Epithelial cell of esophagus (primary cell): ENCODE data around the gene RPS29.
"Not testable (repeated sequence)": the region's sequence is repeated elsewhere in the genome, so short reads cannot be mapped to it uniquely, and the experiment has no call there.

ENCODE experiments used
- DNase-seq: peaks from one replicate; pipeline ENCODE4 v3.0.0; 2010; ENCODE audit warnings: low read depth
- H3K4me3 ChIP-seq: 2 replicates; pipeline ENCODE4 v1.5.1; 2011; ENCODE audit warnings: mild to moderate bottlenecking, low read length, control low read depth
- TF ChIP-seq, protein P1 (sequence below): IDR thresholded peaks from 2 replicates; pipeline ENCODE4 v1.5.1; 2011; ENCODE audit warnings: low read depth, mild to moderate bottlenecking, low read length, control low read depth, inconsistent platforms; ENCODE audit not compliant: insufficient read depth; ENCODE audit errors: missing control alignments

RPS29 gene

DNA sequence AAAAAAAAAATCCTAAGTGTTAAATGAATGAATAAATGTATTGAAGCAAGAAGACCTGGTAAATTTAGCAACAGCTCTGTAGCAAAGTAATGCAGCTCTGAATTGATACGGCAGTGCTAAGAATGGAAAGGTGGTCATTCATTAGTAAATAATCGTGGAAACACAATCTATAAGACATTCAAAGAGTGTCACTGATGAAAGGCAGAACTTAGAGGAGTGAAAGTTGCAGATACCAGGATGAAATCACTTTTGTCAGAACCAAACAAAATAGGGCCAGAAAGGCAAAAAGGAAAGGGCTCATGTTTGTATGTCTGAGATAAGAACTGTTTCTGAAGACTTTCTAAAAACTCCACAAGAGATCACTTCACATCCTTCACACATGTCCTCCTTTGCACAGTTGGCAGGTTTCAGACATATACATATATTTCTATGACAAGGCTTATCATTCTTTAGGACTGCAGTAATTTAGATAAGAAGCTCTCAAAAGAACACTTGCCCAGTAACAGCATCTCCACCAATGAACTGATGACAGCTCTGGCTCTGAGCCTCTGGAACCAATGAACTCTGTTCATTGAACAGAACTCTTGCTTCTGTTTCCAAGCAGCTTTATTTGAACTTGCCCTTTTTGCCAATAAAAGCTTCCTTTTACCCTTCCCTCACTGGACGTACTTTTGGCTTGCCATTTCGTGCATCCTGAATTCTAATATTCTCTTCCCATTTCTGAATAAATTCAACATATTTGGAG, 8.3 kb upstream of the RPS29 start:
- TF ChIP-seq, protein P1, sequence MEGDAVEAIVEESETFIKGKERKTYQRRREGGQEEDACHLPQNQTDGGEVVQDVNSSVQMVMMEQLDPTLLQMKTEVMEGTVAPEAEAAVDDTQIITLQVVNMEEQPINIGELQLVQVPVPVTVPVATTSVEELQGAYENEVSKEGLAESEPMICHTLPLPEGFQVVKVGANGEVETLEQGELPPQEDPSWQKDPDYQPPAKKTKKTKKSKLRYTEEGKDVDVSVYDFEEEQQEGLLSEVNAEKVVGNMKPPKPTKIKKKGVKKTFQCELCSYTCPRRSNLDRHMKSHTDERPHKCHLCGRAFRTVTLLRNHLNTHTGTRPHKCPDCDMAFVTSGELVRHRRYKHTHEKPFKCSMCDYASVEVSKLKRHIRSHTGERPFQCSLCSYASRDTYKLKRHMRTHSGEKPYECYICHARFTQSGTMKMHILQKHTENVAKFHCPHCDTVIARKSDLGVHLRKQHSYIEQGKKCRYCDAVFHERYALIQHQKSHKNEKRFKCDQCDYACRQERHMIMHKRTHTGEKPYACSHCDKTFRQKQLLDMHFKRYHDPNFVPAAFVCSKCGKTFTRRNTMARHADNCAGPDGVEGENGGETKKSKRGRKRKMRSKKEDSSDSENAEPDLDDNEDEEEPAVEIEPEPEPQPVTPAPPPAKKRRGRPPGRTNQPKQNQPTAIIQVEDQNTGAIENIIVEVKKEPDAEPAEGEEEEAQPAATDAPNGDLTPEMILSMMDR: no peak
- H3K4me3 ChIP-seq: no peak overlapping the region
- DNase-seq: peak; percentile 41

GRCh38 chr14:49593016-49593415, 6.8 kb upstream of the RPS29 start:
- peak; percentile 37 for DNase-seq
- TF ChIP-seq, protein P1: no peak
- H3K4me3 ChIP-seq: no peak overlapping the region

GRCh38 chr14:49589387-49589786, 3.2 kb upstream of the RPS29 start:
- TF ChIP-seq, protein P1: no peak
- no peak overlapping the region for H3K4me3 ChIP-seq
- no peak for DNase-seq

- peak; percentile 73 for DNase-seq
- TF ChIP-seq, protein P1: peak; percentile 69
- peak overlapping the region; percentile 62 for H3K4me3 ChIP-seq
Observed at GRCh38 chr14:49586673-49587460, 687 bp upstream of the RPS29 start.

DNA sequence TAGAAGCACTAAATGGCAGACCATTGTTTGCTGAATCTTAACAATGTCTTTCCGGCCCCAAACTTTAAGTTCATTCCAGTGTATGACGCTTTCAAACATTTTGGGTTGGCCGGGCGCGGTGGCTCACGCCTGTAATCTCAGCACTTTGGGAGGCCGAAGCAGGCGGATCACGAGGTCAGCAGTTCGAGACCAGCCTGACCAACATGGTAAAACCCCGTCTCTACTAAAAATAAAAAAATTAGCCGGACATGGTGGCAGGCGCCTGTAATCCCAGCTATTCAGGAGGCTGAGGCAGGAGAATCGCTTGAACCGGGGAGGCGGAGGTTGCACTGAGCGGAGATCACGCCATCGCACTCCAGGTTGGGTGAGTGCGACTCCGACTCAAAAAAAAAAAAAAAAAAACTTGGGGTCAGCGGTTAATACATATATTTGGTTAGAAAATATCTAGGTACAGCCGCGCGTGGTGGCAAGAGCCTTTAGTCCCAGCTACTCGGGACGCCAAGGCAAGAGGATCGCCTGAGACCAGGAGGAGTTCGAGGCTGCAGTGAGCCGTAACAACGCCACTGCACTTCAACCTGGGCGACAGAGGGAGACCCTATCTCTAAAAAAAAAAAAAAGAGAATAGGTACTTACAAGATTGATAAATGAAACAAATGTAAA, 1.1 kb downstream of the RPS29 start:
- peak overlapping the region; percentile 62 for H3K4me3 ChIP-seq
- DNase-seq: not testable (repeated sequence)

DNA sequence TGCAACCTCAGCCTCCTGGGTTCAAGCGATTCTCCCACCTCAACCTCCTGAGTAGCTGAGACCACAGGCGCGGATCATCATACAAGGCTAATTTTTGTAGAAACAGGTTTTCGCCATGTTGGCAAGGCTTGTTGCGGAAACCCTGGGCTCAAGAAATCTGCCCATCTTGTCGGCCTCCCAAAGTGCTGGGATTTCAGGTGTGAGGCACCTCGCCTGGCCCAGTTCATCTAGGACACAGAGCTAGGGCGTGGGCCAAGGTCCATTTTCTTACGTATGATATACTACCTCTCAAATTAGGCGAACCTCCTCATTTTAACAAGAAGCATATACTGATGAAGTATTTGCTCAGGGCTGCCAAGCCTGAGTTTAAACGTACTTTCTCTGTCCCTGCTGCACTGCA, 2.1 kb downstream of the RPS29 start:
- H3K4me3 ChIP-seq: peak overlapping the region; percentile 62
- no peak for DNase-seq

More for the DNA sequence above, 2.1 kb downstream of the RPS29 start:
- TF ChIP-seq, protein P1: no peak
